Tibial artery (tissue), 4 donors: ENCODE data around the gene NRL.

Experiments
- DNase-seq, 2 donors: peaks; one replicate each; pipeline ENCODE4 v3.0.0-alpha.2; 2019
- H3K27ac ChIP-seq, 2 donors: fragments of 200-600 bp; sonication (generic) in 1 of 2; 1 replicate in 1 of 2; 2 replicates in 1 of 2; pipeline ENCODE4 v1.5.1; 2018 to 2019; ENCODE audit warnings: mild to moderate bottlenecking in 1 of 2
- H3K27me3 ChIP-seq, 2 donors: fragments of 200-600 bp; sonication (generic) in 1 of 2; one replicate each; pipeline versions ENCODE4 v1.5.1 to v1.6.0; 2016 to 2019
- H3K36me3 ChIP-seq, 3 donors: fragments of 200-600 bp; sonication (generic) in 2 of 3; one replicate each; pipeline ENCODE4 v1.5.1; 2016 to 2019; ENCODE audit warnings: mild to moderate bottlenecking in 2 of 3
- H3K4me1 ChIP-seq, 4 donors: fragments of 200-600 bp; sonication (generic) in 2 of 4; 1 replicate in 3 of 4; 2 replicates in 1 of 4; pipeline ENCODE4 v1.5.1; 2016 to 2019
- H3K4me3 ChIP-seq, 2 donors: fragments of 200-600 bp; sonication (generic) in 1 of 2; 1 replicate in 1 of 2; 2 replicates in 1 of 2; pipeline ENCODE4 v1.5.1; 2018 to 2019; ENCODE audit warnings: mild to moderate bottlenecking in 2 of 2
- H3K9me3 ChIP-seq, 3 donors: fragments of 200-600 bp; sonication (generic) in 1 of 3; one replicate each; pipeline ENCODE4 v1.5.1; 2016 to 2019
- intact Hi-C: fragments of 100-400 bp; cut with DNase I; formaldehyde crosslinking; loops from one replicate; pipeline ENCODE4 v1.15.0; 2023; ENCODE audit warnings: low total_unique reads
- TF ChIP-seq, protein P1 (sequence below), 2 experiments: fragments of 200-600 bp in 1 of 2; fragments of 450-650 bp in 1 of 2; IDR thresholded peaks; one replicate each; pipeline ENCODE4 v1.5.1; 2017 to 2019; ENCODE audit warnings: antibody characterized with exemption in 2 of 2, mild to moderate bottlenecking in 1 of 2, moderate library complexity in 1 of 2

Gene NRL

DNA sequence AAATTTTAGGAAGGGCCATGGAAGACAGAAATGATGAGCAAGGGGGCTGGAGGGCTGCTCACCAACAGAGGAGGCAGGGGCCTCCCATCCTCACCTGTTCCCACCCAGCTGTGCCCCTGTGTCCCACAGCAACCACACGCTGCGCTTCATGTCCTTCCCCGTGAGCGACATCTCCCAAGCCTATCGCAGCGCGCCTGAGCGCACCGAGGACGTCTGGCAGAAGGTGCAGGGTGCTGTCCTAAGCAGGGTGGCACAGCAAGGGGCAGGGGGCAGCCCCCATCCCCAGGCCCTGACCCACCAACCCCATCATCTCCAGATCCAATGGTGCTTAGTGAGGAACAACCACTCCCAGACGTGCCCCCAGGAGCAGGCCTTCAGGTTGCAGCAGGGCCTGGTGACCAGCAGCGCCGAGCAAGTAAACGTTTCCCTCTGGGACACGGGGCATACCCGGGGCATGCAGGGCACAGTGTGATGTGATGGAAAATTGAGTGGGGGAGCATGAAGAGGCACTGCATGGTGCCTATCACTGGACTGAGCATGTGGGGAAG lies 54.8 kb downstream of the NRL start:
- H3K4me1 ChIP-seq, result no peaks in the 10 kb centered on the region
- no peaks in the 10 kb centered on the region for H3K36me3 ChIP-seq
- intact Hi-C loops, result loop anchor here (5.0 kb wide), 3 partner anchors 32 to 92 kb away; partner anchors contain the start of gene PCK2
- TF ChIP-seq, protein P1, sequence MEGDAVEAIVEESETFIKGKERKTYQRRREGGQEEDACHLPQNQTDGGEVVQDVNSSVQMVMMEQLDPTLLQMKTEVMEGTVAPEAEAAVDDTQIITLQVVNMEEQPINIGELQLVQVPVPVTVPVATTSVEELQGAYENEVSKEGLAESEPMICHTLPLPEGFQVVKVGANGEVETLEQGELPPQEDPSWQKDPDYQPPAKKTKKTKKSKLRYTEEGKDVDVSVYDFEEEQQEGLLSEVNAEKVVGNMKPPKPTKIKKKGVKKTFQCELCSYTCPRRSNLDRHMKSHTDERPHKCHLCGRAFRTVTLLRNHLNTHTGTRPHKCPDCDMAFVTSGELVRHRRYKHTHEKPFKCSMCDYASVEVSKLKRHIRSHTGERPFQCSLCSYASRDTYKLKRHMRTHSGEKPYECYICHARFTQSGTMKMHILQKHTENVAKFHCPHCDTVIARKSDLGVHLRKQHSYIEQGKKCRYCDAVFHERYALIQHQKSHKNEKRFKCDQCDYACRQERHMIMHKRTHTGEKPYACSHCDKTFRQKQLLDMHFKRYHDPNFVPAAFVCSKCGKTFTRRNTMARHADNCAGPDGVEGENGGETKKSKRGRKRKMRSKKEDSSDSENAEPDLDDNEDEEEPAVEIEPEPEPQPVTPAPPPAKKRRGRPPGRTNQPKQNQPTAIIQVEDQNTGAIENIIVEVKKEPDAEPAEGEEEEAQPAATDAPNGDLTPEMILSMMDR (IDR thresholded peaks at IDR 0.05), result no peak
- no peaks in the 10 kb centered on the region for H3K9me3 ChIP-seq
- H3K4me3 ChIP-seq, result no peak overlapping the region
- peaks cover 0 to 25% of the 10 kb centered on the region in 2 donors for H3K27me3 ChIP-seq
- DNase-seq, result no peak
- H3K27ac ChIP-seq, result no peak overlapping the region

- Histone ChIP-seq H3K27ac (no peak overlapping the region), H3K36me3 (no peaks in the 10 kb centered on the region), H3K27me3 (peaks cover 0 to 33% of the 10 kb centered on the region in 2 donors), H3K4me1 (no peaks in the 10 kb centered on the region), H3K4me3 (no peak overlapping the region), H3K9me3 (no peaks in the 10 kb centered on the region)
- no peak for DNase-seq
- TF ChIP-seq, protein P1 (IDR thresholded peaks at IDR 0.05), result no peak
- intact Hi-C loops, result loop anchor here (5.0 kb wide), 3 partner anchors 33 to 93 kb away; partner anchors contain the start of gene PCK2
These were observed 55.7 kb downstream of the NRL start for GRCh38 chr14:24058951-24059475.

GRCh38 chr14:24058260-24058950 lies 56.3 kb downstream of the NRL start:
- Histone ChIP-seq H3K27me3 (peaks cover 0 to 37% of the 10 kb centered on the region in 2 donors), H3K4me1 (no peaks in the 10 kb centered on the region), H3K4me3 (no peak overlapping the region), H3K9me3 (no peaks in the 10 kb centered on the region), H3K36me3 (no peaks in the 10 kb centered on the region), H3K27ac (no peak overlapping the region)
- peak; percentile 80 to 93 for DNase-seq
- TF ChIP-seq, protein P1 (IDR thresholded peaks at IDR 0.05), result peak; percentile 92 to 94
- intact Hi-C loops, result loop anchor here (5.0 kb wide), 3 partner anchors 34 to 94 kb away; partner anchors contain the start of gene PCK2

GRCh38 chr14:24057867-24058259 lies 56.9 kb downstream of the NRL start:
- TF ChIP-seq, protein P1 (IDR thresholded peaks at IDR 0.05), result no peak
- no peak for DNase-seq

GRCh38 chr14:24057271-24057670 lies 57.5 kb downstream of the NRL start:
- TF ChIP-seq, protein P1 (IDR thresholded peaks at IDR 0.05), result no peak
- Histone ChIP-seq H3K27me3 (peaks cover 0 to 38% of the 10 kb centered on the region in 2 donors), H3K4me3 (no peak overlapping the region), H3K27ac (no peak overlapping the region), H3K36me3 (no peaks in the 10 kb centered on the region), H3K9me3 (no peaks in the 10 kb centered on the region), H3K4me1 (peaks cover 0 to 7% (median 5%) of the 10 kb centered on the region in 4 donors)
- intact Hi-C loops, result loop anchor here (5.0 kb wide), 3 partner anchors 35 to 95 kb away; partner anchors contain the start of gene PCK2
- no peak for DNase-seq

More at GRCh38 chr14:24057867-24058259, 56.9 kb downstream of the NRL start:
- intact Hi-C loops, result loop anchor here (5.0 kb wide), 3 partner anchors 34 to 94 kb away; partner anchors contain the start of gene PCK2
- H3K9me3 ChIP-seq, result no peaks in the 10 kb centered on the region
- no peak overlapping the region for H3K4me3 ChIP-seq
- peaks cover 0 to 1% (median 0%) of the 10 kb centered on the region in 4 donors for H3K4me1 ChIP-seq
- no peak overlapping the region for H3K27ac ChIP-seq
- H3K27me3 ChIP-seq, result peaks cover 0 to 38% of the 10 kb centered on the region in 2 donors
- no peaks in the 10 kb centered on the region for H3K36me3 ChIP-seq
